ENCODE data around the gene C11orf24. TPM values are rescaled to one million over a fixed set of nuclear protein-coding genes. Genes with fewer than 3 reads are reported as not detected.

Gene C11orf24
- total RNA-seq, 1 donor from 2014 or later, result 123 TPM

DNA sequence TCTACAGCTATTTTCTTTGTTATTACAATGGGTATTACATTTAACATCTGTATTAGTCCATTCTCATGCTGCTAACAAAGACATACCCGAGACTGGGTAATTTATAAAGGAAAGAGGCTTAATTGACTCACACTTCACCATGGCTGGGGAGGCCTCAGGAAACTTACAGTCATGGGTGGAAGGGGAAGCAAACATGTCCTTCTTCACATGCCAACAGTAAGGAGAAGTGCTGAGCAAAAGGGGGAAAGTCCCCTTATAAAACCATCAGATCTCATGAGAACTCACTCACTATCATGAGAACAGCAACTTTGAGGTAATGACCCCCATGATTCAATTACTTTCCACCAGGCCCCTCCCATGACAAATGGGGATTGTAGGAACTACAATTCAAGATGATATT lies 42.2 kb downstream of the C11orf24 start:
- H3K9me3 ChIP-seq, result peaks cover 0 to 7% of the 10 kb centered on the region in 2 donors
- no peaks in the 10 kb centered on the region for H3K4me1 ChIP-seq
- no peak overlapping the region for H3K27ac ChIP-seq
- no peak overlapping the region for H3K4me3 ChIP-seq
- no peak for DNase-seq (ENCODE audit: low spot score in 2 of 2)
- intact Hi-C loops (cut with DNase I), result no loop called here
- H3K27me3 ChIP-seq, result no peaks in the 10 kb centered on the region
- TF ChIP-seq, protein P1, sequence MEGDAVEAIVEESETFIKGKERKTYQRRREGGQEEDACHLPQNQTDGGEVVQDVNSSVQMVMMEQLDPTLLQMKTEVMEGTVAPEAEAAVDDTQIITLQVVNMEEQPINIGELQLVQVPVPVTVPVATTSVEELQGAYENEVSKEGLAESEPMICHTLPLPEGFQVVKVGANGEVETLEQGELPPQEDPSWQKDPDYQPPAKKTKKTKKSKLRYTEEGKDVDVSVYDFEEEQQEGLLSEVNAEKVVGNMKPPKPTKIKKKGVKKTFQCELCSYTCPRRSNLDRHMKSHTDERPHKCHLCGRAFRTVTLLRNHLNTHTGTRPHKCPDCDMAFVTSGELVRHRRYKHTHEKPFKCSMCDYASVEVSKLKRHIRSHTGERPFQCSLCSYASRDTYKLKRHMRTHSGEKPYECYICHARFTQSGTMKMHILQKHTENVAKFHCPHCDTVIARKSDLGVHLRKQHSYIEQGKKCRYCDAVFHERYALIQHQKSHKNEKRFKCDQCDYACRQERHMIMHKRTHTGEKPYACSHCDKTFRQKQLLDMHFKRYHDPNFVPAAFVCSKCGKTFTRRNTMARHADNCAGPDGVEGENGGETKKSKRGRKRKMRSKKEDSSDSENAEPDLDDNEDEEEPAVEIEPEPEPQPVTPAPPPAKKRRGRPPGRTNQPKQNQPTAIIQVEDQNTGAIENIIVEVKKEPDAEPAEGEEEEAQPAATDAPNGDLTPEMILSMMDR (IDR thresholded peaks at IDR 0.05), result no peak
- H3K36me3 ChIP-seq, result no peaks in the 10 kb centered on the region

DNA sequence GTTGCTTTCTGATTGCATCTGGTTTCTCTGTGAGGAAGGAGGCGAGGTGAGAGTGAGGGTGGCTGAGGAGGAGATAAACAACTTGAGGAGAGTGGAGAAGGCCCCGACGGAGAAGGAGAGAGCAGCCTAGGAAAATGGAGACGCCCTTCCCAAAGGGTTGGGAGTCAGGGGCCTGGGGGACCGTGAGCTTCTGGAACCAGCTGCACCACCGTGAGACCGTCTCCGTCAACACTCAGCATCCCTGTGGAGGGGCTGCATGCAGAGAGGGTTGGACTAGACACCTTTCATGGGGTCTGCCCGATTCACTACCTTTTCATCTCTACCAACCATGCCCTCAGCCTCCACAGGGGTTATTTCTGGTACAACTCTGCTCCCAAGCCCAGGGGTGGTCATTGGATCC lies 45.4 kb downstream of the C11orf24 start:
- Histone ChIP-seq H3K4me3 (no peak overlapping the region), H3K27ac (no peak overlapping the region), H3K36me3 (no peaks in the 10 kb centered on the region), H3K27me3 (no peaks in the 10 kb centered on the region), H3K4me1 (no peaks in the 10 kb centered on the region), H3K9me3 (peaks cover 0 to 7% of the 10 kb centered on the region in 2 donors)
- intact Hi-C loops (cut with DNase I), result no loop called here
- TF ChIP-seq, protein P1 (IDR thresholded peaks at IDR 0.05), result no peak
- no peak for DNase-seq (ENCODE audit: low spot score in 2 of 2)

DNA sequence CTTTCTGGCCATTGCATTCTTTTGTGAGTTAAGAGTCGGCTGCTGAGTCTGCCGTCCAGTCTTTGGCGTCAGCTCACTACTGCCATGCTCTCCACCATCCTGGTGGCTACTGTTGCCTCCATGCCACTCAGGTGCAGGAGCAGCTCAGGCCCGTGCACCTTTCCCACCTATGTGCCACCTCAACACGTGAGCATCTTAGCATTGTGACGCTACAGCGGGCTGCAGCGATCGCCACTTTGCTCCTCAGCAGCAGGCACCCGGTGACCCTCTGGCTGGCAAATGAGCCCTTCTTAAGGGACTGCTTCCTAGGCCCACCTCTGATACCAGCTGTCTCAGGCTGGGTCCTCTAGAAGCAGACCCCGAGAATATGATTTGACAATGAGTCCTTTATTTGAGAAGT lies 47.2 kb downstream of the C11orf24 start:
- H3K36me3 ChIP-seq, result no peaks in the 10 kb centered on the region
- H3K27me3 ChIP-seq, result no peaks in the 10 kb centered on the region
- no peak overlapping the region for H3K4me3 ChIP-seq
- DNase-seq (ENCODE audit: low spot score in 2 of 2), result no peak
- intact Hi-C loops (cut with DNase I), result no loop called here
- peaks cover 0 to 2% of the 10 kb centered on the region in 2 donors for H3K9me3 ChIP-seq
- TF ChIP-seq, protein P1 (IDR thresholded peaks at IDR 0.05), result no peak
- H3K27ac ChIP-seq, result no peak overlapping the region
- no peaks in the 10 kb centered on the region for H3K4me1 ChIP-seq

DNA sequence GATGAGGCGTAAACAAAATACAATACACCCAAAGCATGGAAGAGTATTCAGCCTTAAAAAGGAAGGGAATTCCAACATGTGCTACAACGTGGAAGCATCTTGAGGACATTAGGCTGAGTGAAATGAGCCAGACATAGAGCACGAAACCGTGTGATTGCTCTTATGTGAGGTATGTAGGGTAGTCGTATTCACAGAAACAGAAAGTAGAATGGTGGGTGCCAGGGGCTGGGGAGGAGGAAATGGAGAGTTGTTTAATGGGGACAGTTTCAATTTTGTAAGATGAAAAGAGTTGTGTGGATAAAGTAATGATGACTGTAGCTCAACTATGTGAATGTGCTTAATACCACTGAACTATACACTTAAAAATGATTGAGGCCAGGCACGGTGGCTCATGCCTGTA lies 48.5 kb downstream of the C11orf24 start:
- TF ChIP-seq, protein P1 (IDR thresholded peaks at IDR 0.05), result no peak
- H3K27ac ChIP-seq, result no peak overlapping the region
- H3K36me3 ChIP-seq, result no peaks in the 10 kb centered on the region
- H3K4me1 ChIP-seq, result no peaks in the 10 kb centered on the region
- no peaks in the 10 kb centered on the region for H3K27me3 ChIP-seq
- no peaks in the 10 kb centered on the region for H3K9me3 ChIP-seq
- no peak overlapping the region for H3K4me3 ChIP-seq
- no peak for DNase-seq (ENCODE audit: low spot score in 2 of 2)
- intact Hi-C loops (cut with DNase I), result no loop called here

DNA sequence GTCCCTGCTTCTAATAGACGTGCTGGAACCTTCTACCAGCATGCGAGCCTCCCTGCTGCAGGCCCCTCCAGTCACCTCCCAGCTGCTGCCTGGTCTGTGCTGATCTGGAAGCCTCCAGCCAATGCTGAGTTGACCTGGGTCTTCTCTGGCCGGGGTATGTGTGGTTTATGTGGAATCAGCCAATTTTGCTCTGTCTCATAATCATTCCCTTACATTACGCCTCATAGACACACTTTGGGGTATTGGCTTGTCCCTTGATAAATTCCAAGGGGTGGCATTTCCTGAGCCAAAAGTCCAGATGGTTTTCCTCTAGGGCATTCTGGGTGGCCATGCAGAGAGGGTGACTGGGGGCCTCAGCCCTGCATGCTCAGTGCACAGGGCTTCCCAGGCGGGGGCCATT lies 50.4 kb downstream of the C11orf24 start:
- Histone ChIP-seq H3K36me3 (no peaks in the 10 kb centered on the region), H3K27me3 (no peaks in the 10 kb centered on the region), H3K9me3 (no peaks in the 10 kb centered on the region), H3K4me1 (no peaks in the 10 kb centered on the region), H3K27ac (no peak overlapping the region), H3K4me3 (no peak overlapping the region)
- intact Hi-C loops (cut with DNase I), result no loop called here
- TF ChIP-seq, protein P1 (IDR thresholded peaks at IDR 0.05), result no peak
- DNase-seq (ENCODE audit: low spot score in 2 of 2), result no peak

Data from ascending aorta (tissue), 2 donors.